Skin epidermis (tissue), 12 donors: Measurements from ENCODE around the gene MACC1.

ENCODE experiments used
- H3K27ac ChIP-seq, 21 experiments: fragments of 200-600 bp; sonication (generic) in 11 of 21; one replicate each; pipeline ENCODE4 v1.5.0; 2020; ENCODE audit warnings: mild to moderate bottlenecking in 3 of 21, inconsistent platforms in 2 of 21, moderate library complexity in 2 of 21
- H3K4me3 ChIP-seq, 7 experiments: fragments of 200-600 bp; sonication (generic) in 2 of 7; one replicate each; pipeline ENCODE4 v1.5.0; 2020; ENCODE audit warnings: inconsistent platforms in 2 of 7, mild to moderate bottlenecking in 2 of 7, moderate library complexity in 1 of 7

MACC1 gene

GRCh38 chr7:20111821-20112542 lies 105.2 kb downstream of the MACC1 start:
- no peak overlapping the region for H3K27ac ChIP-seq

GRCh38 chr7:20107582-20107981 lies 109.6 kb downstream of the MACC1 start:
- Histone ChIP-seq H3K4me3 (no peak overlapping the region), H3K27ac (no peak overlapping the region)

More at GRCh38 chr7:20111821-20112542, 105.2 kb downstream of the MACC1 start:
- H3K4me3 ChIP-seq = no peak overlapping the region

GRCh38 chr7:20104696-20105095 lies 112.5 kb downstream of the MACC1 start:
- no peak overlapping the region for H3K27ac ChIP-seq

DNA sequence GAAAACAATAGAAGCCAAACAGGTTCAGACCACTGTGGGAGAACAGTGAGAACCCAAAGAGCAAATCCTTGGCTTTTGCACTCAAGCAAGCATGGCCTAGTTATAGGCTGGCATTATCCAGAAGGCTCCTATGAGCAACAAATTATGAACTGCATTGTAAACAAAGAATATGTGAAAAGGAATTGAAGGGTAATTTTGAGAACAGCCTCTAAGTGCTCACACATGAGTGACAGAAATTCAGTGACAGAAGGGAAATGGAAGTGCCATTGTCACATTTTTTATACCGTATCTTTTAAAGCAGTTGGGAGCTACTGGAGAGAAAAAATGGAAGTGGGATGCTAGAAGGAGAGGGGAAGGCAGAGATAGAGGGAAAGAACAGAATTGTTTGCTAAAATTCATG lies 114.2 kb downstream of the MACC1 start:
- no peak overlapping the region for H3K27ac ChIP-seq
- H3K4me3 ChIP-seq = no peak overlapping the region

More at GRCh38 chr7:20104696-20105095, 112.5 kb downstream of the MACC1 start:
- no peak overlapping the region for H3K4me3 ChIP-seq

DNA sequence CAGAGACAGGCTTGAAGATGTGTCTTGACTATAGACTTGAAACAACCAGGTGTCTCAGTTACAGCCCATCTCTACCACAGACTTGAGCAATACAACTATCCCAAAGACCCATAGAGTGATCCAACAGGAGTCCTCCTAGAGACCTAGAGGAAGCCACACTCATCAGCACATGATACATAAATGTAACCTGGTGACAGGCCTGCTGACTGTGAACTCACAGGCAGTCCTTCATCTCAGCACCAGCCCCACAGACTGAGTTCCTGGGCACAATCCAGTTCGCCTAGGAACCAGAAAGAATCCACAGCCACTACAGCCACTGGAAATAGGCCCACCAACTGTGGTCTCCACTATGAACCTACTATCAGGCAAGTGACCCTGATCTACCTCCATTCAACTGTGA lies 121.3 kb downstream of the MACC1 start:
- Histone ChIP-seq H3K4me3 (no peak overlapping the region), H3K27ac (no peak overlapping the region)

GRCh38 chr7:20095436-20095835 lies 121.7 kb downstream of the MACC1 start:
- Histone ChIP-seq H3K4me3 (no peak overlapping the region), H3K27ac (no peak overlapping the region)

DNA sequence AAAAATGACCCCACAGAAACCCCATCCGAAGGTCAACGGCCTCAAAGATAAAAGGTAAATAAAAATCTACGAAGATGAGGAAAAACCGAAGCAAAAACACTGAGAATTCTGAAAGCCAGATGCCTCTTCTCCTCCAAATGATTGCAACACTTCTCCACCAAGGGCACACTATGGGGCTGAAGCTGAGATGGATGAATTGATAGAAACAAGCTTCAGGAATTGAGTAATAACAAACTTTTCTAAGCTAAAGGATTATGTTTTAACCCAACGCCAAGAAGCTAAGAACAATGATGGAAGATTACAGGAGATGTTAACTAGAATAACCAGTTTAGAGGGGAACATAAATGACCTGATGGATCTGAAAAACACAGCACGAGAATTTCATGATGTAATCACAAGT lies 127.8 kb downstream of the MACC1 start:
- H3K4me3 ChIP-seq = no peak overlapping the region
- no peak overlapping the region for H3K27ac ChIP-seq

DNA sequence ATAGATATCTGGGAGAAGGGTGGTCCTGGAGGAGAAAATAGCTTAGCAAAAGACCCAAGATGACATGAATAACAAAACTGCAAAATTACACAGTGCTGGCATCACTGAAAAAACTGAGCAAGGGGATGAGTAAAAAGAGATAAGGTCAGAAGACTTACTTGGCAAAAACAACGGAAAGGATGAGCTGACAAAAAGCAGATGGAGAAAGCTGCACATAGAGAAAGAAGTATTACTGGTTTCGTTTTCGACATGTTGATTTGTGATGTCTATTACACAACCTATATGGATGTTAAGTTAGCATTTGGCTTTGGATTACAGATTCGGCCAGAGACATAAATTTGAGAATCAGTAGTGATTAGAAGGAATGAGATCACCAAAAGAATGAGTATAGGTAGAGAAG lies 132.1 kb downstream of the MACC1 start:
- no peak overlapping the region for H3K27ac ChIP-seq
- H3K4me3 ChIP-seq = no peak overlapping the region
